HepG2 (cell line): ENCODE measurements around the gene IARS2. TPM values are rescaled to one million over a fixed set of nuclear protein-coding genes. Genes with fewer than 3 reads are reported as not detected.

Experiments used
- BORCS8-MEF2B ChIP-seq: sonication (generic); formaldehyde crosslinking; IDR thresholded peaks from 2 replicates; pipeline ENCODE4 v1.8.0; 2022; ENCODE audit warnings: mild to moderate bottlenecking, missing genetic modification reagents
- DMTF1 ChIP-seq: sonication (generic); formaldehyde crosslinking; IDR thresholded peaks from 2 replicates; pipeline ENCODE4 v1.4.0; 2020; ENCODE audit warnings: mild to moderate bottlenecking, missing genetic modification reagents
- JARID2 ChIP-seq: sonication (generic); formaldehyde crosslinking; IDR thresholded peaks from 2 replicates; pipeline ENCODE4 v1.8.1; 2023; ENCODE audit warnings: missing genetic modification reagents, inconsistent platforms; ENCODE audit not compliant: insufficient replicate concordance
- KIAA2018 ChIP-seq: sonication (generic); formaldehyde crosslinking; IDR thresholded peaks from 2 replicates; pipeline ENCODE4 v1.5.0; 2020; ENCODE audit warnings: mild to moderate bottlenecking, missing genetic modification reagents, borderline replicate concordance
- MAFF ChIP-seq: IDR thresholded peaks from 2 replicates; pipeline ENCODE4 v1.6.1; 2011; ENCODE audit warnings: low read depth, low read length, improper control_type of control experiment
- TMF1 ChIP-seq: sonication (generic); formaldehyde crosslinking; IDR thresholded peaks from 2 replicates; pipeline ENCODE4 v1.8.1; 2022; ENCODE audit warnings: low read depth, missing genetic modification reagents
- TOPORS ChIP-seq: sonication (generic); formaldehyde crosslinking; IDR thresholded peaks from 2 replicates; pipeline ENCODE4 v1.8.0; 2023; ENCODE audit warnings: mild to moderate bottlenecking, missing genetic modification reagents
- ZBTB20 ChIP-seq: sonication (generic); formaldehyde crosslinking; IDR thresholded peaks from 2 replicates; pipeline ENCODE4 v1.8.1; 2023; ENCODE audit warnings: missing genetic modification reagents, low read depth, mild to moderate bottlenecking, borderline replicate concordance
- ZMYM2 ChIP-seq: sonication (generic); formaldehyde crosslinking; IDR thresholded peaks from 2 replicates; pipeline ENCODE4 v1.8.0; 2022; ENCODE audit warnings: mild to moderate bottlenecking, missing genetic modification reagents
- ZNF121 ChIP-seq: sonication (generic); formaldehyde crosslinking; IDR thresholded peaks from 2 replicates; pipeline ENCODE4 v1.5.0; 2020; ENCODE audit warnings: mild to moderate bottlenecking, missing genetic modification reagents
- ZNF513 ChIP-seq: sonication (generic); formaldehyde crosslinking; conservative IDR thresholded peaks from 2 replicates; pipeline ENCODE4 v1.5.0; 2020; ENCODE audit warnings: missing genetic modification reagents
- ZNF768 ChIP-seq: sonication (generic); formaldehyde crosslinking; IDR thresholded peaks from 2 replicates; pipeline ENCODE4 v1.4.0; 2020; ENCODE audit warnings: missing genetic modification reagents
- polyA plus RNA-seq, 8 experiments: library from polyadenylated mRNA; depleted of rRNA in 3 of 8; stranded (reverse) in 7 of 8; unstranded in 1 of 8; fragments of >200 nt; fragmentation: Illumina TruSeq in 4 of 8; extraction: Trizol in 4 of 8; gene quantifications; 2 replicates each; pipeline versions ENCODE4 v1.2.1 to v1.2.3, GENCODE V29; 2011 to 2016; ENCODE audit warnings: low read depth in 4 of 8, missing spikeins in 1 of 8, mixed read lengths in 1 of 8; ENCODE audit not compliant: insufficient read depth in 1 of 8
- total RNA-seq, 5 experiments: library from RNA; depleted of rRNA; stranded (reverse); fragments of >200 nt; fragmentation: Illumina TruSeq; extraction: Trizol; gene quantifications; 2 replicates each; pipeline ENCODE4 v1.2.3, GENCODE V29; 2016; ENCODE audit warnings: low read depth in 1 of 5

Gene IARS2
- total and polyA plus RNA-seq, 2 of the 13 experiments (the other 11 are each of a cell fraction or from before 2014, with no cell fraction given), result 28.6 to 122 TPM

GRCh38 chr1:220046052-220046930 lies 47.6 kb upstream of the IARS2 start, which contains the start of gene EPRS1 (continued):
- TF ChIP-seq KIAA2018 (CRISPR knock-in tag) (no peak), ZBTB20 (CRISPR knock-in tag) (peak; percentile 61; the same call in 1 of the 2 replicates), JARID2 (peak; percentile 31), ZNF121 (peak; percentile 68), DMTF1 (CRISPR knock-in tag) (no peak), ZNF768 (CRISPR knock-in tag) (peak; percentile 29; the same call in 1 of the 2 replicates), BORCS8-MEF2B (CRISPR knock-in tag) (peak; percentile 95), ZNF513 (CRISPR knock-in tag) (no peak), TOPORS (CRISPR knock-in tag) (peak; percentile 98), TMF1 (CRISPR knock-in tag) (peak; percentile 77), ZMYM2 (CRISPR knock-in tag) (peak; percentile 77), MAFF (peak; percentile 76)
